TTC549 (cell line): Measurements from ENCODE around the gene NFATC4.
A peak's percentile ranks its signal among the peaks of the same experiment; 100 is the strongest.
"Not testable (repeated sequence)": the region's sequence is repeated elsewhere in the genome, so short reads cannot be mapped to it uniquely, and the experiment has no call there.

Experiments
- FAIRE-seq: peaks from 2 replicates; lab custom pipeline; 2012; peaks lifted over from hg19 to GRCh38; lab: Jason Lieb, UNC

Gene NFATC4

GRCh38 chr14:24339284-24340151, 28.5 kb upstream of the NFATC4 start, which contains the start of gene RIPK3:
Gene RIPK3, minus strand, starts transcription at chr14:24339991. Its CDS starts 165 bp downstream, at chr14:24339826.
- FAIRE-seq: no peak

GRCh38 chr14:24340606-24341005, 27.4 kb upstream of the NFATC4 start:
- FAIRE-seq: no peak

GRCh38 chr14:24342889-24343288, 25.1 kb upstream of the NFATC4 start:
- no peak for FAIRE-seq

GRCh38 chr14:24343795-24344660, 24.0 kb upstream of the NFATC4 start:
- no peak for FAIRE-seq

GRCh38 chr14:24347134-24347533, 20.9 kb upstream of the NFATC4 start:
- FAIRE-seq: no peak

- FAIRE-seq: no peak
Measured at GRCh38 chr14:24348186-24348585, 19.8 kb upstream of the NFATC4 start.

- FAIRE-seq: no peak
Measured at GRCh38 chr14:24349742-24350141, 18.2 kb upstream of the NFATC4 start.

- no peak for FAIRE-seq
Measured at GRCh38 chr14:24351517-24351916, 16.5 kb upstream of the NFATC4 start.

GRCh38 chr14:24353559-24354481, 14.2 kb upstream of the NFATC4 start:
- no peak for FAIRE-seq

GRCh38 chr14:24354482-24354825, 13.5 kb upstream of the NFATC4 start:
- not testable (repeated sequence) for FAIRE-seq

- FAIRE-seq: no peak
Measured at GRCh38 chr14:24355009-24355408, 13.0 kb upstream of the NFATC4 start.

- no peak for FAIRE-seq
Measured at GRCh38 chr14:24356208-24356607, 11.8 kb upstream of the NFATC4 start.

GRCh38 chr14:24360281-24360680, 7.7 kb upstream of the NFATC4 start:
- no peak for FAIRE-seq

- no peak for FAIRE-seq
Measured at GRCh38 chr14:24361326-24361725, 6.7 kb upstream of the NFATC4 start.

GRCh38 chr14:24362241-24362960, 5.6 kb upstream of the NFATC4 start:
- no peak for FAIRE-seq

GRCh38 chr14:24363401-24363800, 4.6 kb upstream of the NFATC4 start:
- FAIRE-seq: no peak

GRCh38 chr14:24364841-24365240, 3.1 kb upstream of the NFATC4 start:
- FAIRE-seq: no peak

- FAIRE-seq: peak; percentile 84
Measured at GRCh38 chr14:24365600-24366412, 2.2 kb upstream of the NFATC4 start.

GRCh38 chr14:24366413-24366720, 1.6 kb upstream of the NFATC4 start:
- no peak for FAIRE-seq

GRCh38 chr14:24366721-24367513, 1.1 kb upstream of the NFATC4 start:
- FAIRE-seq: no peak
